ENCODE results near the gene LGR5.
A peak's percentile ranks its signal among the peaks of the same experiment; 100 is the strongest.

The LGR5 gene, protein sequence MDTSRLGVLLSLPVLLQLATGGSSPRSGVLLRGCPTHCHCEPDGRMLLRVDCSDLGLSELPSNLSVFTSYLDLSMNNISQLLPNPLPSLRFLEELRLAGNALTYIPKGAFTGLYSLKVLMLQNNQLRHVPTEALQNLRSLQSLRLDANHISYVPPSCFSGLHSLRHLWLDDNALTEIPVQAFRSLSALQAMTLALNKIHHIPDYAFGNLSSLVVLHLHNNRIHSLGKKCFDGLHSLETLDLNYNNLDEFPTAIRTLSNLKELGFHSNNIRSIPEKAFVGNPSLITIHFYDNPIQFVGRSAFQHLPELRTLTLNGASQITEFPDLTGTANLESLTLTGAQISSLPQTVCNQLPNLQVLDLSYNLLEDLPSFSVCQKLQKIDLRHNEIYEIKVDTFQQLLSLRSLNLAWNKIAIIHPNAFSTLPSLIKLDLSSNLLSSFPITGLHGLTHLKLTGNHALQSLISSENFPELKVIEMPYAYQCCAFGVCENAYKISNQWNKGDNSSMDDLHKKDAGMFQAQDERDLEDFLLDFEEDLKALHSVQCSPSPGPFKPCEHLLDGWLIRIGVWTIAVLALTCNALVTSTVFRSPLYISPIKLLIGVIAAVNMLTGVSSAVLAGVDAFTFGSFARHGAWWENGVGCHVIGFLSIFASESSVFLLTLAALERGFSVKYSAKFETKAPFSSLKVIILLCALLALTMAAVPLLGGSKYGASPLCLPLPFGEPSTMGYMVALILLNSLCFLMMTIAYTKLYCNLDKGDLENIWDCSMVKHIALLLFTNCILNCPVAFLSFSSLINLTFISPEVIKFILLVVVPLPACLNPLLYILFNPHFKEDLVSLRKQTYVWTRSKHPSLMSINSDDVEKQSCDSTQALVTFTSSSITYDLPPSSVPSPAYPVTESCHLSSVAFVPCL

GRCh38 chr12:71439613-71440344 is at the start of gene LGR5:
Gene LGR5 (plus strand): TSS chr12:71439798. CDS start chr12:71440081, 283 bp downstream.
- DNase-seq, result peak; percentile 31

- DNase-seq, result no peak
Observed at GRCh38 chr12:71392521-71393145, 47.0 kb upstream of the LGR5 start.

DNA sequence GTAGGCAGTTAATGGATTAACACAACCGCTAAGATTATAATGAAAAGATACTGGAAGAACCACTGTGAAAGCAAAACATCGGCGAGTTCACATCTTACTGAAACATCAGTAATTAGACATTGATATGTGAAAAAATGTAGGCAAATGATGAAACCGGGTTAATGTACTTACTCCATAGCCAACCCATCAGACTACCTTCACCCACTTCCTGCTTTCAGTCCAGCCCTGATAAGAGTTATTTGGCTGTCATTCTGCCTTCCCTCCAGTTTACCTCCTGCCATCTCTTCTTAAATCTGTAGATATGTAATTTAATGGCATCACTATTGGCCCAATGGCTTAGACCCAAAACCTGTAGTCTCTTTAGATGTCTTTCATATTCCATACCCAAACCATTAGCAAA is 46.0 kb upstream of the LGR5 start:
- DNase-seq, result no peak

DNA sequence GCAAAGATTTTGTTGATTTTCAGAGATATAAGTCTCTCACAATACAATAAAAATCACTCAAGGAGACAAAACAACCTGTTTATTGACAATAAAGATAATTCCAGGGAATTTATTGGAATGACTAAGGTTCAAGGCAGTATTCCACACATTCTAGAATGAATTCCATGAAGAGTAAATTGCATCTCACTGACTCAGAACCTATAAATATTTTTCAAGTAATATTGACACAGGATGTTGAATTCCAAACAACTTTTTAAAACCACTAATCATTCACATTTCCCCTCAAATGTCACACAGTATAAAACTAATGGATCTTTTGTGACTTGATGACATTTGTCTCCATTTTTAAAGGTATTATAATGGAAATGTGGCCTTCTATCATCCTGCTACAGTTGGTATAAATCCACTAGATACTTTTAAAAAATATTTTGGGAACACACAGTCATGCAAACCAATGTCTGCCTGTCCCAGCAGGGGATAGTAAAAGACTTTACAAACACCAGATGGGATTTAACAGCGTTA is 42.1 kb upstream of the LGR5 start:
- no peak for DNase-seq

DNA sequence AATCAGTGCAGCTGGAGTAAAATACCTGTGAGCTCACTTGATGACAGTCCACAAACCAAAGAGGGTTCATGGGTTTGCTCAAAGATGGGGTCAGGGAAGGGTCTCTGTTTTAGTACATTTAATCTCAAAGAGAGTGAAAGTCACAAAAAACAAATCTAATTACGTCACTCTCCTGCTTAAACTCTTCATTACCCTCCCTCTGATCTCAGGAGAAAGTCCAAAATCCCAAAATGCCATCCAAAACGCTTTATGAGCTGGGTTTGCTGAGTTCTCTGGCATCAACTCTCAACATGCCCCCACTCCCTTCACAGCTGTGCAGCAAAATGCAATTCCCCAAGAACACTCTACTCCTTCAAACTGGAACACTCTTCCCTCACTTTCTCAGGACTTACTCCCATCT is 40.4 kb upstream of the LGR5 start:
- DNase-seq, result no peak

DNA sequence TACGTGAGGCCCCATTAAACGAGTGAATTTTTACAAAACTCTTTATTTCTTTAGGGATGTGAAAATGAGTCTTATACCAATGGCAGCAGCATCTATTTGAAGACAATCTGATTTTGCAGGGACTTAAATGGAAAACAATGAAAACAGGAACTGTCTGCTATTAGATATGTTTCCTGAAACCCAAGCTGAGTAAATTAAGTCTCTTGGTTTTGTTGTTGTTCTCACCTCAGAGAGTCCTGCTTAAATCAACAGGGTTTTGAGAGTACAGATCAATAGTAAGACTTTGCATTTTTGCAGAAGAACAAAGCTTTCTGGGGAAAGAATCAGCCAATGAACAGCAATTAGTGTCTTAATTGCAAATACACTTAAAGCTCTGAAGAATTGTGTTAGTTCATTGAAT is 39.1 kb upstream of the LGR5 start:
- DNase-seq, result no peak

DNA sequence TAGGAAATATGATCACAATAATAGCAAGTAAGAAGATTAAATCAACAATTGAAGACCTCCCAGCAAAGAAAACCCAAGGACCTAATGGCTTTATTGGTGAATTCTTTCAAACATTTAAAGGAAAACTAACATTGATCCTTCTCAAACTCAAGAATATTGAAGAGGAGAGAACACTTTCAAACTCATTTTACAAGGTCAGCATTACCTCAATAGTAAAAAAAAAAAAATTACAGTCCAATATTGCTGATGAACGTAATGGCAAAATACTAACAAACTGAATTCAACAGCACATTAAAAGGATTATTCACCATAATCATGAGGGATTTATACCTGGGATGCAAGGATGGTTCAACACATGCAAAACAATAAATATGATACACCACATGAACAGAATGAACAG is 33.7 kb upstream of the LGR5 start:
- no peak for DNase-seq

- DNase-seq, result no peak
Observed at GRCh38 chr12:71407732-71408131, 31.9 kb upstream of the LGR5 start.

DNA sequence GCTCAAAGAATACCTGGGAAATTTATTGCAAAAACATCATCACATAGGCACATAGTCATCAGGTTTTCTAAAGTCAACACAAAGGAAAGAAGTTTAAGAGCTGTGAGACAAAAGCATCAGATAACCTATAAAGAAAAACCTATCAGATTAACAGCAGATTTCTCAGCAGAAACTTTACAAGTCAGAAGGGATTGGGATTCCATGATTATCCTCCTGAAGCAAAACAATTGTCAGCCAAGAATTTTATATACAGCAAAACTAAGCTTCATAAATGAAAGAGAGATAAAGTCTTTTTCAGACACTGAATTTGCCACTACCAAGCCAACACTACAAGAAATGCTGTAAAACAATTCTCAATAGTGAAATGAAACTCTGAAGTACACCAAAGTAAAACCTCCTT is 28.8 kb upstream of the LGR5 start:
- DNase-seq, result no peak

DNA sequence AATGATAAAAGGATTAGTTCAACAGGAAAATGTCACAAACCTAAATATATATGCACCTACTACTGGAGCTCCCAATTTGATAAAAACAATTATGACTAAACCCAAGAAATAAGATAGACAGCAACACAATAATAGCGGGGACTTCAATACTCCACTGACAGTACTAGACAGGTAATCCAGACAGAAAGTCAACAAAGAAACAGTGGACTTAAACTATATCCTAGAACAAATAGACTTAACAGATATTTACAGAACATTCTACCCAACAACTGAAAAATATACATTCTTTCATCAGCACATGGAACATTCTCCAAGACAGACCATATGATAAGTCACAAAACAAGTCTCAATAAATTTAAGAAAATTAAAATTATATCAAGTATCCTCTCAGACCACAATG is 28.0 kb upstream of the LGR5 start:
- DNase-seq, result no peak

- DNase-seq, result no peak
Observed at GRCh38 chr12:71415336-71416231, 24.0 kb upstream of the LGR5 start.

GRCh38 chr12:71417181-71417580 is 22.4 kb upstream of the LGR5 start:
- DNase-seq, result no peak

DNA sequence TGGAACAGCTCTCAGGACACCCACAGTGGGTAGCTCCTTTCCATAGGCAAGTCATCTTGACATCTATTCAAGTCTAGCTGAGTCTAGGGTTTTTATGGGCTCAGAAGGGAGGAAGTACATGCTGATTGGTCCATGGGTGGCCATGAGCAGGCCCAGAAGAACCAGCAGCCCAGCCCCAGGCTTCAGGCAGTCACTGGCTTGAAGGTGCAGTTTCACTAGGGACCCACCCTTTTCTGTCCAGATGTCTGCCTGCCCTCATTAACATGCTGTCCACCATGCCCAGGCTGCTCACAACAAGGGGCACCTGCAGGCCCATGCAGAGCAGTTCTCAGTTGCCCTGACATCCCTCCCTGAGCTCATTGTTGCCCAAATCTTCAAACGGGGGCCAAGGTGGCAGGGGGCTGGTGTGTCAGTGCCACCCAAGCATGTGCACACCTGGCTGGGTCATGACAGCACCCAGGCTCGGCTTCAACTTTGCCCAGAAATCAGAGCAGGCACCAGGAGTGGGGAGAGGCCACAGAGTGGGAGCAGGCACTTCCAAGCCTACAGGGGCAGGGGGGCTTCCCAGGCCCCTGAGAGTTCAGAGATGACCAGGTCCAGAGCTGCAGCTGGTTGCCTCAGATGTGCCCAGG is 18.7 kb upstream of the LGR5 start:
- no peak for DNase-seq

DNA sequence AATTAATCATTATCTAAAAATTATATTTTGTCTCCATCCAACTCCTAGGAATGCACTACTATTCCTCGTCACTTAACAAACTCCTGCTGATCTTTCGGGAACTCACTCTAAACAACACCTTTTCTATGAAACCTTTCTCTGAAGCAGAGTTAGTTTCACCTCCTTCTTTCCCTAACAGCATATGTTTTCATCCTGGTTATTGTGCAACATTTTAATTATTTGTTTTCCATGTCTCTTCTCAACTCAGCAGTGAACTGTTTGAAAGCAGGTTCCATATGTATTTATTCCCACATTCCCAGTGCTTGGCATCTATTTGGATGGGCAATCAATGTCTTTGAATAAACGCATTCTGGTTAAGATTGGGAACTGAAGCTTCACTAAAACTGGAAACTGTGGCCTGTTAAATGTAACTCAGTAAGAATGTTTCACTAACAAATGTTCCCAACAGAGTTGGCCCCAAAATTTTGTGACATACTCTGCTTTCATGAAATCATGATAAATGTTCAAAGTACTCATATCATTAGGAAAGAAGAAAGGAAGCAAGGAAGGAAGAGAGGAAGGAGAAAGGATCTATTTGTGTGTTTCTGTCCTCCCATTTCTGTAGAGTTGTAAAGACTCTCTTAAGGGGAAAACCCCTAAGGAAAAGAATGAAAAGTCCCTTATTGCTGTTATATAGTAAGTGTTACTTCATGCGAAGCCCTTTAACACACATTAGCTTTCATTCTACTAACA is 13.9 kb upstream of the LGR5 start:
- DNase-seq, result no peak

- DNase-seq, result no peak
Observed at GRCh38 chr12:71426300-71427047, 13.1 kb upstream of the LGR5 start.

- DNase-seq, result no peak
Observed at GRCh38 chr12:71430756-71431155, 8.8 kb upstream of the LGR5 start.

- DNase-seq, result no peak
Observed at GRCh38 chr12:71431991-71432390, 7.6 kb upstream of the LGR5 start.

DNA sequence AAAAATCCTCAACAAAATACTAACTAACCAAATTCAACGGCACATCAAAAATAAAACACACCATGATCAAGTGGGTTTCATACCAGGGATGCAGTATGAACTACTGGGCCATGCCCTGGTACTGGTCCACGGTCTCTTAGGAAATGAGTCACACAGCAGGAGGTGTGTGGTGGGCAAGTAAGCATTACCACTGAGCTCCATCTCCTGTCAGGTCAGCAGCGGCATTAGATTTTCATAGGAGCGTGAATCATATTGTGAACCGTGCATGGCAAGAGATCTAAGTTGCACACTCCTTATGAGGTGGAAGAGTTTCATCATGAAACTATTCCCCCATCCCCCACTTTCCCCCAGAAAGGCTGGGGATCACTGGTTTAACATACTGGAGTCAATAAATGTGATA is 6.7 kb upstream of the LGR5 start:
- no peak for DNase-seq

GRCh38 chr12:71436696-71437095 is 2.9 kb upstream of the LGR5 start:
- DNase-seq, result no peak

Measured in T1000 (cell line).